Measurements from ENCODE around the gene ST8SIA2. TPM values are rescaled to one million over a fixed set of nuclear protein-coding genes. Genes with fewer than 3 reads are reported as not detected.

ST8SIA2 gene
- total RNA-seq, 1 experiment from 2014 or later = 0.15 TPM

DNA sequence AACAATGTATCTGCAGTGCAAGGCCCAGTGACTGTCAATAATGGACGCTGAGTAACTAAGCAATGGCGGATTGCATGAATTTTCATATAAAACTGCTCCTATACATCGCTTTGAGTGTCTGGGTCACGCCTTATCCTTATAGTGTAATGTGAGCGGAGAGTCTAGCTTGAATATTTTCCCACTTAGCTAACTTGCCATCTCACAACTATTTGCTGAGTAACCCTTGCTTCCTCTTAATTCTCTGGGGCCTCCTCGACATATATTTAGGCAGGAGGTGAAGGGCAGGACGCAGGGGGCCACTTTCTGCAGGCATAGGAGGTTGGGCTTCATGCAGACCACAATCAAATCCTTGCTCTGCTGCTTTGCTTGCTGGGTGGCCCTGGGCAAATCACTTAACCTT, 24.0 kb downstream of the ST8SIA2 start:
- in situ Hi-C loops (cut with HindIII; ENCODE audit: low pct_unique_long_range_greater_than_20kb, low sequenced_read_pairs) = no loop called here
- H3K27me3 ChIP-seq (ENCODE audit: control insufficient read depth, insufficient read depth, low read length) = peaks cover 7% of the 10 kb centered on the region
- intact Hi-C loops (cut with micrococcal nuclease; ENCODE audit: unreplicated experiment) = no loop called here

DNA sequence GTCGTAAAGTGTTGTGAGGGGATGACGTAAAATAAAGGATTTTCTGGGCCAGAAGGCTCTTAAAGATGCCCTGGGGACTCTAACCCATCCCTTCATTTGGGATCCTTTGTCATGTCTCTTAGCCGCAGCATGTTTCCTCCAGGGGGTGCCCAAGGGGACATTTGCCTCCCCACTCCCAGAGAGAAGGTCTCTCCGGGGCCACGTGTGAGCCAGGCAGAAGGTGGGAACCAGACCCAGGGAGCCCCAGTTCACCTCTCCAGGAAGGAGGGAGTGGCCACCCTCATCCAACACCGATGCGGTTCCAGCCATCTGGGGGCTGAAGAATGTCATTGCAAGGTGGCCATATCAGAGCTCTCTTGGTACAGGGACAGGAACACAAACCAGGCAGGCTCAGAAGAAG, 25.2 kb downstream of the ST8SIA2 start:
- Histone ChIP-seq H3K27ac (ENCODE audit: low read length) (no peak overlapping the region), H3K36me3 (ENCODE audit: control insufficient read depth, insufficient read depth, low read length) (no peaks in the 10 kb centered on the region), H3K4me3 (ENCODE audit: low read depth in 2 of 2, low read length in 2 of 2) (no peak overlapping the region), H3K4me1 (ENCODE audit: control insufficient read depth, insufficient read depth, low read length) (no peaks in the 10 kb centered on the region), H3K9me3 (ENCODE audit: control insufficient read depth, insufficient read depth, low read depth, low read length) (no peaks in the 10 kb centered on the region), H3K27me3 (ENCODE audit: control insufficient read depth, insufficient read depth, low read length) (peaks cover 7% of the 10 kb centered on the region)
- ATAC-seq = no peak
- POLR2A ChIA-PET = no interaction called here
- no TSS peak for BruUV-seq (replicated peaks)
- no peak for TF ChIP-seq TCF7L2 (IDR thresholded peaks at IDR 0.05; ENCODE audit: low read depth, low read length)
- intact Hi-C loops (cut with micrococcal nuclease; ENCODE audit: unreplicated experiment) = no loop called here
- DNase-seq (ENCODE audit: low read depth, low spot score) = no peak
- CTCF ChIA-PET = no interaction called here
- in situ Hi-C loops (cut with HindIII; ENCODE audit: low pct_unique_long_range_greater_than_20kb, low sequenced_read_pairs) = no loop called here

More for the DNA sequence above, 24.0 kb downstream of the ST8SIA2 start:
- no peak overlapping the region for H3K27ac ChIP-seq (ENCODE audit: low read length)
- H3K36me3 ChIP-seq (ENCODE audit: control insufficient read depth, insufficient read depth, low read length) = no peaks in the 10 kb centered on the region
- no peak for DNase-seq (ENCODE audit: low read depth, low spot score)
- H3K4me3 ChIP-seq (ENCODE audit: low read depth in 2 of 2, low read length in 2 of 2) = no peak overlapping the region
- no peak for ATAC-seq
- H3K9me3 ChIP-seq (ENCODE audit: control insufficient read depth, insufficient read depth, low read depth, low read length) = no peaks in the 10 kb centered on the region
- POLR2A ChIA-PET = no interaction called here
- TF ChIP-seq SIN3A (IDR thresholded peaks at IDR 0.05; ENCODE audit: borderline replicate concordance, insufficient read depth, low read depth, low read length) (no peak), POLR2AphosphoS5 (IDR thresholded peaks at IDR 0.05; ENCODE audit: low read depth, low read length) (no peak), TCF7L2 (IDR thresholded peaks at IDR 0.05; ENCODE audit: low read depth, low read length) (no peak)
- TF ChIP-seq, protein P1, sequence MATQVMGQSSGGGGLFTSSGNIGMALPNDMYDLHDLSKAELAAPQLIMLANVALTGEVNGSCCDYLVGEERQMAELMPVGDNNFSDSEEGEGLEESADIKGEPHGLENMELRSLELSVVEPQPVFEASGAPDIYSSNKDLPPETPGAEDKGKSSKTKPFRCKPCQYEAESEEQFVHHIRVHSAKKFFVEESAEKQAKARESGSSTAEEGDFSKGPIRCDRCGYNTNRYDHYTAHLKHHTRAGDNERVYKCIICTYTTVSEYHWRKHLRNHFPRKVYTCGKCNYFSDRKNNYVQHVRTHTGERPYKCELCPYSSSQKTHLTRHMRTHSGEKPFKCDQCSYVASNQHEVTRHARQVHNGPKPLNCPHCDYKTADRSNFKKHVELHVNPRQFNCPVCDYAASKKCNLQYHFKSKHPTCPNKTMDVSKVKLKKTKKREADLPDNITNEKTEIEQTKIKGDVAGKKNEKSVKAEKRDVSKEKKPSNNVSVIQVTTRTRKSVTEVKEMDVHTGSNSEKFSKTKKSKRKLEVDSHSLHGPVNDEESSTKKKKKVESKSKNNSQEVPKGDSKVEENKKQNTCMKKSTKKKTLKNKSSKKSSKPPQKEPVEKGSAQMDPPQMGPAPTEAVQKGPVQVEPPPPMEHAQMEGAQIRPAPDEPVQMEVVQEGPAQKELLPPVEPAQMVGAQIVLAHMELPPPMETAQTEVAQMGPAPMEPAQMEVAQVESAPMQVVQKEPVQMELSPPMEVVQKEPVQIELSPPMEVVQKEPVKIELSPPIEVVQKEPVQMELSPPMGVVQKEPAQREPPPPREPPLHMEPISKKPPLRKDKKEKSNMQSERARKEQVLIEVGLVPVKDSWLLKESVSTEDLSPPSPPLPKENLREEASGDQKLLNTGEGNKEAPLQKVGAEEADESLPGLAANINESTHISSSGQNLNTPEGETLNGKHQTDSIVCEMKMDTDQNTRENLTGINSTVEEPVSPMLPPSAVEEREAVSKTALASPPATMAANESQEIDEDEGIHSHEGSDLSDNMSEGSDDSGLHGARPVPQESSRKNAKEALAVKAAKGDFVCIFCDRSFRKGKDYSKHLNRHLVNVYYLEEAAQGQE (IDR thresholded peaks at IDR 0.05; ENCODE audit: insufficient read depth in 1 of 2, low read depth in 2 of 2, low read length in 1 of 2) = no peak
- TF ChIP-seq, protein P2, sequence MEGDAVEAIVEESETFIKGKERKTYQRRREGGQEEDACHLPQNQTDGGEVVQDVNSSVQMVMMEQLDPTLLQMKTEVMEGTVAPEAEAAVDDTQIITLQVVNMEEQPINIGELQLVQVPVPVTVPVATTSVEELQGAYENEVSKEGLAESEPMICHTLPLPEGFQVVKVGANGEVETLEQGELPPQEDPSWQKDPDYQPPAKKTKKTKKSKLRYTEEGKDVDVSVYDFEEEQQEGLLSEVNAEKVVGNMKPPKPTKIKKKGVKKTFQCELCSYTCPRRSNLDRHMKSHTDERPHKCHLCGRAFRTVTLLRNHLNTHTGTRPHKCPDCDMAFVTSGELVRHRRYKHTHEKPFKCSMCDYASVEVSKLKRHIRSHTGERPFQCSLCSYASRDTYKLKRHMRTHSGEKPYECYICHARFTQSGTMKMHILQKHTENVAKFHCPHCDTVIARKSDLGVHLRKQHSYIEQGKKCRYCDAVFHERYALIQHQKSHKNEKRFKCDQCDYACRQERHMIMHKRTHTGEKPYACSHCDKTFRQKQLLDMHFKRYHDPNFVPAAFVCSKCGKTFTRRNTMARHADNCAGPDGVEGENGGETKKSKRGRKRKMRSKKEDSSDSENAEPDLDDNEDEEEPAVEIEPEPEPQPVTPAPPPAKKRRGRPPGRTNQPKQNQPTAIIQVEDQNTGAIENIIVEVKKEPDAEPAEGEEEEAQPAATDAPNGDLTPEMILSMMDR (IDR thresholded peaks at IDR 0.05) = no peak
- CTCF ChIA-PET = no interaction called here
- BruUV-seq (replicated peaks) = no TSS peak
- no peaks in the 10 kb centered on the region for H3K4me1 ChIP-seq (ENCODE audit: control insufficient read depth, insufficient read depth, low read length)

DNA sequence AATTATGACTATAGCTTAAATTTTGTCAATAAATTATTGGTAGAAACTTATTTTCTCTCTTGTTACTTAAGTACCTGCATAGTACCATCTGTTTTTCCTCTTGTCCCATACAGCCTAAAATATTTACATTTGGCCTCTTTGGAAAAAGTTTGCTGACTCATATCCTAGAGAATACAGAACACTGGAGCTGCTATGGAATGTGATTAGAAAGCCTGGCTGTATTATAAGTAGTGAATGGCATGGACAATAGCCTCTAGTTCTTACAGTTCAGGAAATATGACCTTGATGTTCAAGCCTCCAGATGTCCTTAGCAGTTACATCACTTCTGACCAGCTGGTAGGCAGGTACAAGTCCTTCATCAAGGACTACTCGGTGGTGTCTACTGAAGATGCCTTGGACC, 28.3 kb downstream of the ST8SIA2 start:
- DNase-seq (ENCODE audit: low read depth, low spot score) = no peak
- H3K27ac ChIP-seq (ENCODE audit: low read length) = no peak overlapping the region
- intact Hi-C loops (cut with micrococcal nuclease; ENCODE audit: unreplicated experiment) = no loop called here

More for the DNA sequence above, 28.3 kb downstream of the ST8SIA2 start:
- TF ChIP-seq, protein P1 (IDR thresholded peaks at IDR 0.05; ENCODE audit: insufficient read depth in 1 of 2, low read depth in 2 of 2, low read length in 1 of 2) = no peak
- in situ Hi-C loops (cut with HindIII; ENCODE audit: low pct_unique_long_range_greater_than_20kb, low sequenced_read_pairs) = no loop called here
- Histone ChIP-seq H3K4me1 (ENCODE audit: control insufficient read depth, insufficient read depth, low read length) (no peaks in the 10 kb centered on the region), H3K36me3 (ENCODE audit: control insufficient read depth, insufficient read depth, low read length) (no peaks in the 10 kb centered on the region), H3K27me3 (ENCODE audit: control insufficient read depth, insufficient read depth, low read length) (peaks cover 5% of the 10 kb centered on the region), H3K9me3 (ENCODE audit: control insufficient read depth, insufficient read depth, low read depth, low read length) (no peaks in the 10 kb centered on the region), H3K4me3 (ENCODE audit: low read depth in 2 of 2, low read length in 2 of 2) (no peak overlapping the region)
- POLR2A ChIA-PET = no interaction called here
- BruUV-seq (replicated peaks) = no TSS peak
- no peak for ATAC-seq
- CTCF ChIA-PET = no interaction called here
